Parathyroid adenoma (tissue), 2 donors: ENCODE results near the gene CDH18.

Source experiments
- H2AFZ ChIP-seq: fragments of 300-600 bp; sonication (generic); one replicate; pipeline ENCODE4 v1.7.0; 2017; ENCODE audit warnings: antibody characterized with exemption, mild to moderate bottlenecking
- H3K27ac ChIP-seq: fragments of 300-600 bp; sonication (generic); one replicate; pipeline ENCODE4 v1.7.0; 2017
- H3K27me3 ChIP-seq: fragments of 300-600 bp; sonication (generic); one replicate; pipeline ENCODE4 v1.7.0; 2017; ENCODE audit warnings: low read length; ENCODE audit not compliant: control insufficient read depth, insufficient read depth
- H3K36me3 ChIP-seq: fragments of 300-600 bp; sonication (generic); one replicate; pipeline ENCODE4 v1.7.0; 2017; ENCODE audit warnings: low read length; ENCODE audit not compliant: control insufficient read depth, insufficient read depth
- H3K4me1 ChIP-seq: fragments of 300-600 bp; sonication (generic); one replicate; pipeline ENCODE4 v1.7.0; 2017; ENCODE audit warnings: control low read depth
- H3K4me2 ChIP-seq: fragments of 300-600 bp; sonication (generic); one replicate; pipeline ENCODE4 v1.7.0; 2017; ENCODE audit warnings: low read length
- H3K4me3 ChIP-seq: fragments of 300-600 bp; sonication (generic); one replicate; pipeline ENCODE4 v1.7.0; 2017; ENCODE audit warnings: low read depth, low read length
- H3K79me2 ChIP-seq: fragments of 300-600 bp; sonication (generic); one replicate; pipeline ENCODE4 v1.7.0; 2017; ENCODE audit warnings: control low read depth
- H3K9ac ChIP-seq: fragments of 300-600 bp; sonication (generic); one replicate; pipeline ENCODE4 v1.7.0; 2017; ENCODE audit warnings: mild to moderate bottlenecking
- H3K9me3 ChIP-seq: fragments of 300-600 bp; sonication (generic); one replicate; pipeline ENCODE4 v1.7.0; 2017; ENCODE audit warnings: low read length; ENCODE audit not compliant: control insufficient read depth
- CTCF ChIP-seq: fragments of 300-600 bp; sonication (generic); IDR thresholded peaks from one replicate; pipeline ENCODE4 v1.7.0; 2017; ENCODE audit warnings: antibody characterized with exemption, mild to moderate bottlenecking
- donor health status: primary hyperparathyroidism.

Gene CDH18

GRCh38 chr5:20029266-20029665 is 41.3 kb upstream of the CDH18 start:
- Histone ChIP-seq H3K9me3 (no peaks in the 10 kb centered on the region), H3K27me3 (no peaks in the 10 kb centered on the region), H3K36me3 (no peaks in the 10 kb centered on the region), H3K4me1 (no peaks in the 10 kb centered on the region), H3K79me2 (no peaks in the 10 kb centered on the region), H3K27ac (no peak overlapping the region), H3K4me3 (no peak overlapping the region), H3K9ac (no peak overlapping the region), H2AFZ (no peak overlapping the region), H3K4me2 (no peak overlapping the region)
- no peak for TF ChIP-seq CTCF

GRCh38 chr5:20028506-20028905 is 40.5 kb upstream of the CDH18 start:
- Histone ChIP-seq H3K36me3 (no peaks in the 10 kb centered on the region), H3K9ac (no peak overlapping the region), H3K4me3 (no peak overlapping the region), H3K4me1 (no peaks in the 10 kb centered on the region), H3K9me3 (no peaks in the 10 kb centered on the region), H3K4me2 (no peak overlapping the region), H3K27me3 (no peaks in the 10 kb centered on the region), H3K79me2 (no peaks in the 10 kb centered on the region), H2AFZ (no peak overlapping the region), H3K27ac (no peak overlapping the region)
- TF ChIP-seq CTCF, result no peak

- no peaks in the 10 kb centered on the region for H3K79me2 ChIP-seq
- no peaks in the 10 kb centered on the region for H3K4me1 ChIP-seq
- no peak overlapping the region for H3K27ac ChIP-seq
- TF ChIP-seq CTCF, result no peak
- H3K4me3 ChIP-seq, result no peak overlapping the region
- H3K27me3 ChIP-seq, result no peaks in the 10 kb centered on the region
- H2AFZ ChIP-seq, result no peak overlapping the region
- no peaks in the 10 kb centered on the region for H3K9me3 ChIP-seq
- H3K36me3 ChIP-seq, result no peaks in the 10 kb centered on the region
- H3K9ac ChIP-seq, result no peak overlapping the region
- H3K4me2 ChIP-seq, result no peak overlapping the region
Measured at GRCh38 chr5:20023686-20024180, 35.7 kb upstream of the CDH18 start.

- no peaks in the 10 kb centered on the region for H3K9me3 ChIP-seq
- H3K4me3 ChIP-seq, result no peak overlapping the region
Measured at GRCh38 chr5:20020247-20020646, 32.2 kb upstream of the CDH18 start.

More at GRCh38 chr5:20020247-20020646, 32.2 kb upstream of the CDH18 start:
- Histone ChIP-seq H3K36me3 (no peaks in the 10 kb centered on the region), H3K9ac (no peak overlapping the region), H3K4me2 (no peak overlapping the region), H3K79me2 (no peaks in the 10 kb centered on the region), H3K27me3 (no peaks in the 10 kb centered on the region), H2AFZ (no peak overlapping the region), H3K27ac (no peak overlapping the region), H3K4me1 (no peaks in the 10 kb centered on the region)
- TF ChIP-seq CTCF, result no peak
